Hepatocyte (in vitro differentiated cells): Measurements from ENCODE around the gene DSTN. TPM values are rescaled to one million over a fixed set of nuclear protein-coding genes. Genes with fewer than 3 reads are reported as not detected.

Experiments used
- DNase-seq: peaks from one replicate; pipeline ENCODE4 v3.0.0-alpha.2; 2016; ENCODE audit warnings: low spot score
- H2AFZ ChIP-seq: fragments of 200-600 bp; sonication (generic); 2 replicates; pipeline ENCODE4 v1.6.0; 2016; ENCODE audit warnings: antibody characterized with exemption, mild to moderate bottlenecking
- H3K27ac ChIP-seq: fragments of 200-600 bp; sonication (generic); 2 replicates; pipeline ENCODE4 v1.5.1; 2016; ENCODE audit warnings: mild to moderate bottlenecking
- H3K27me3 ChIP-seq: fragments of 200-600 bp; sonication (generic); 2 replicates; pipeline ENCODE4 v1.6.1; 2016
- H3K36me3 ChIP-seq: fragments of 200-600 bp; sonication (generic); replicated peaks from 2 replicates; pipeline ENCODE4 v1.5.1; 2016; ENCODE audit warnings: low read depth; ENCODE audit not compliant: insufficient read depth
- H3K4me1 ChIP-seq: fragments of 200-600 bp; sonication (generic); 2 replicates; pipeline ENCODE4 v1.5.1; 2016; ENCODE audit warnings: mild to moderate bottlenecking, moderate library complexity; ENCODE audit not compliant: insufficient read depth
- H3K4me2 ChIP-seq: fragments of 200-600 bp; sonication (generic); 2 replicates; pipeline ENCODE4 v1.6.0; 2016
- H3K4me3 ChIP-seq: fragments of 200-600 bp; sonication (generic); 2 replicates; pipeline ENCODE4 v1.5.1; 2016; ENCODE audit warnings: mild to moderate bottlenecking
- H3K79me2 ChIP-seq: fragments of 200-600 bp; sonication (generic); 2 replicates; pipeline ENCODE4 v1.6.0; 2017; ENCODE audit warnings: mild to moderate bottlenecking
- H3K9me2 ChIP-seq: fragments of 200-600 bp; sonication (generic); replicated peaks from 2 replicates; pipeline ENCODE4 v1.6.0; 2017; ENCODE audit warnings: mild to moderate bottlenecking; ENCODE audit not compliant: insufficient read depth
- H3K9me3 ChIP-seq: fragments of 200-600 bp; sonication (generic); 2 replicates; pipeline ENCODE4 v1.5.1; 2016; ENCODE audit warnings: low read depth, mild to moderate bottlenecking
- H4K20me1 ChIP-seq: fragments of 200-600 bp; sonication (generic); 2 replicates; pipeline ENCODE4 v1.6.0; 2016; ENCODE audit warnings: mild to moderate bottlenecking; ENCODE audit not compliant: insufficient read depth, poor library complexity, severe bottlenecking
- CTCF ChIP-seq: fragments of 200-600 bp; sonication (generic); IDR thresholded peaks from 2 replicates; pipeline ENCODE4 v1.5.1; 2016; ENCODE audit warnings: antibody characterized with exemption, mild to moderate bottlenecking; ENCODE audit not compliant: poor library complexity
- EZH2 ChIP-seq: fragments of 200-600 bp; sonication (generic); IDR thresholded peaks from 2 replicates; pipeline ENCODE4 v1.6.1; 2016; ENCODE audit warnings: antibody characterized with exemption, mild to moderate bottlenecking, borderline replicate concordance
- EZH2phosphoT487 ChIP-seq: fragments of 200-600 bp; sonication (generic); IDR thresholded peaks from one replicate; pipeline ENCODE4 v1.6.1; 2018; ENCODE audit warnings: antibody characterized with exemption, mild to moderate bottlenecking, low read depth, moderate library complexity; ENCODE audit not compliant: unreplicated experiment, severe bottlenecking
- WGBS: methylation state at CpG from one replicate; pipeline ENCODE4 v1.1.6; 2016; ENCODE audit warnings: low lambda C conversion rate; ENCODE audit errors: missing lambda C conversion rate; 5-methylcytosine and 5-hydroxymethylcytosine counted together
- polyA plus RNA-seq: library from polyadenylated mRNA; unstranded; fragments of >200 nt; fragmentation: Nextera tagmentation; extraction: Ambion mirVana; gene quantifications from 2 replicates; pipeline ENCODE4 v1.2.1, GENCODE V29; 2016
- total RNA-seq: library from RNA; depleted of rRNA; stranded (reverse); fragments of >200 nt; gene quantifications from 2 replicates; pipeline ENCODE4 v1.2.3, GENCODE V29; 2014

DSTN gene
- total RNA-seq: 315 and 342 TPM in 2 replicates
- 352 and 369 TPM in 2 replicates for polyA plus RNA-seq

- peak within 1 kb of the TSS; percentile 85 for H3K4me2 ChIP-seq
- TF ChIP-seq EZH2phosphoT487 (no peak), CTCF (no peak), EZH2 (no peak)
- peaks cover 50% of the 10 kb centered on the region for H3K79me2 ChIP-seq
- peak within 1 kb of the TSS; percentile 71 for H3K4me3 ChIP-seq
- H3K27ac ChIP-seq: peak within 1 kb of the TSS; percentile 99
- no peaks in the 10 kb centered on the region for H3K9me3 ChIP-seq
- H2AFZ ChIP-seq: peak within 1 kb of the TSS; percentile 3
- H3K36me3 ChIP-seq: no peaks in the 10 kb centered on the region
- H3K9me2 ChIP-seq: no peaks in the 10 kb centered on the region
- no peaks in the 10 kb centered on the region for H3K27me3 ChIP-seq
- peak; percentile 98 for DNase-seq
- H3K4me1 ChIP-seq: peaks cover 16% of the 10 kb centered on the region
- WGBS: under 1% methylated on average over 44 of the region's 70 CpGs
- peaks cover 40% of the 10 kb centered on the region for H4K20me1 ChIP-seq
Observed at GRCh38 chr20:17569616-17570346, at the start of gene DSTN. Gene DSTN (plus strand): TSS chr20:17570075. CDS start chr20:17570209, 134 bp downstream.

GRCh38 chr20:17520583-17520982, 49.3 kb upstream of the DSTN start:
- Histone ChIP-seq H3K9me3 (no peaks in the 10 kb centered on the region), H3K4me1 (no peaks in the 10 kb centered on the region), H3K4me3 (no peak overlapping the region), H3K36me3 (no peaks in the 10 kb centered on the region), H3K27me3 (no peaks in the 10 kb centered on the region), H3K9me2 (no peaks in the 10 kb centered on the region), H3K27ac (no peak overlapping the region), H2AFZ (no peak overlapping the region), H4K20me1 (no peaks in the 10 kb centered on the region), H3K79me2 (no peaks in the 10 kb centered on the region), H3K4me2 (no peak overlapping the region)
- no peak for TF ChIP-seq EZH2phosphoT487
- TF ChIP-seq CTCF: no peak
- TF ChIP-seq EZH2: no peak
- WGBS: 73% methylated on average over 3 of the region's 3 CpGs
- no peak for DNase-seq

GRCh38 chr20:17522528-17522927, 47.3 kb upstream of the DSTN start:
- TF ChIP-seq CTCF (no peak), EZH2 (no peak), EZH2phosphoT487 (no peak)
- WGBS: 78% methylated on average over 3 of the region's 3 CpGs
- Histone ChIP-seq H4K20me1 (no peaks in the 10 kb centered on the region), H3K4me3 (no peak overlapping the region), H3K27me3 (no peaks in the 10 kb centered on the region), H3K4me1 (no peaks in the 10 kb centered on the region), H3K4me2 (no peak overlapping the region), H3K79me2 (no peaks in the 10 kb centered on the region), H3K9me3 (no peaks in the 10 kb centered on the region), H3K36me3 (no peaks in the 10 kb centered on the region), H2AFZ (no peak overlapping the region), H3K27ac (no peak overlapping the region), H3K9me2 (no peaks in the 10 kb centered on the region)
- no peak for DNase-seq
